Activated naive CD8-positive, alpha-beta T cell treated with anti-CD3 and anti-CD28 coated beads, Interleukin-2, amount 10 ng/mL, durations not matched to agents 7 days and 5 days (primary cell): ENCODE measurements around the gene B4GALNT4. TPM values are rescaled to one million over a fixed set of nuclear protein-coding genes. Genes with fewer than 3 reads are reported as not detected.
A peak's percentile ranks its signal among the peaks of the same experiment; 100 is the strongest.
"Not testable (repeated sequence)": the region's sequence is repeated elsewhere in the genome, so short reads cannot be mapped to it uniquely, and the experiment has no call there.

Experiments used
- ATAC-seq: fragments of 150-1000 bp; cut with Tn5 transposase; one replicate; pipeline ENCODE4 v1.10.0; 2021; ENCODE audit warnings: low read depth, moderate library complexity
- POLR2A ChIA-PET: fragments of 350-600 bp; sonication (Branson Sonifier 250); formaldehyde crosslinking; loops from one replicate; lab custom pipeline; 2021; ENCODE audit warnings: antibody characterized with exemption; lab: Charles Lee
- DNase-seq: peaks from one replicate; pipeline ENCODE4 v3.0.0; 2021
- H3K27ac Mint-ChIP-seq: one replicate; pipeline ENCODE4 v1.8.0; 2022; ENCODE audit warnings: mild to moderate bottlenecking, mixed read lengths
- H3K27me3 Mint-ChIP-seq: one replicate; pipeline ENCODE4 v1.8.0; 2022; ENCODE audit warnings: mild to moderate bottlenecking, moderate library complexity, mixed read lengths
- H3K36me3 Mint-ChIP-seq: one replicate; pipeline ENCODE4 v1.8.0; 2021; ENCODE audit warnings: mild to moderate bottlenecking, mixed read lengths
- H3K4me1 Mint-ChIP-seq: one replicate; pipeline ENCODE4 v1.8.0; 2021; ENCODE audit warnings: mixed read lengths
- H3K4me3 Mint-ChIP-seq: one replicate; pipeline ENCODE4 v1.8.0; 2022; ENCODE audit warnings: mild to moderate bottlenecking, moderate library complexity, mixed read lengths
- H3K9me3 Mint-ChIP-seq: one replicate; pipeline ENCODE4 v1.8.0; 2021; ENCODE audit warnings: mixed read lengths
- total RNA-seq, 2 experiments: library from RNA; stranded (reverse); gene quantifications; one replicate each; pipeline ENCODE4 v1.2.3, GENCODE V29; 2021

B4GALNT4 gene
- total RNA-seq, 2 experiments from 2014 or later, result 1.1 TPM

GRCh38 chr11:340539-341512 lies 28.5 kb upstream of the B4GALNT4 start:
- H3K36me3 Mint-ChIP-seq, result peaks cover 2% of the 10 kb centered on the region
- peaks cover 3% of the 10 kb centered on the region for H3K27me3 Mint-ChIP-seq
- peaks cover 21% of the 10 kb centered on the region for H3K4me1 Mint-ChIP-seq
- DNase-seq (no peak), ATAC-seq (no peak)
- H3K4me3 Mint-ChIP-seq, result no peak overlapping the region
- POLR2A ChIA-PET, result interaction anchor here (1.2 to 3.7 kb wide), 4 partner anchors 10 to 39 kb away, joined by 5 to 17 read pairs (median 10); no protein-coding TSS in a partner anchor
- H3K27ac Mint-ChIP-seq, result no peak overlapping the region
- H3K9me3 Mint-ChIP-seq, result no peaks in the 10 kb centered on the region

GRCh38 chr11:342328-342727 lies 27.0 kb upstream of the B4GALNT4 start:
- H3K27ac Mint-ChIP-seq, result no peak overlapping the region
- peaks cover 10% of the 10 kb centered on the region for H3K4me1 Mint-ChIP-seq
- POLR2A ChIA-PET, result interaction anchor here (3.7 kb wide), 1 partner anchor 13 kb away, joined by 14 read pairs; no protein-coding TSS in a partner anchor
- no peak for ATAC-seq
- peaks cover 3% of the 10 kb centered on the region for H3K27me3 Mint-ChIP-seq
- peaks cover 2% of the 10 kb centered on the region for H3K36me3 Mint-ChIP-seq
- DNase-seq, result no peak
- H3K4me3 Mint-ChIP-seq, result no peak overlapping the region
- no peaks in the 10 kb centered on the region for H3K9me3 Mint-ChIP-seq

GRCh38 chr11:344836-345578 lies 24.3 kb upstream of the B4GALNT4 start:
- ATAC-seq (no peak), DNase-seq (no peak)
- H3K4me1 Mint-ChIP-seq, result peaks cover 10% of the 10 kb centered on the region
- no peak overlapping the region for H3K27ac Mint-ChIP-seq
- no peaks in the 10 kb centered on the region for H3K9me3 Mint-ChIP-seq
- H3K27me3 Mint-ChIP-seq, result peaks cover 3% of the 10 kb centered on the region
- POLR2A ChIA-PET, result interaction anchor here (0.9 to 1.2 kb wide), 2 partner anchors 25 to 52 kb away, joined by 3 read pairs; no protein-coding TSS in a partner anchor
- no peak overlapping the region for H3K4me3 Mint-ChIP-seq
- H3K36me3 Mint-ChIP-seq, result peaks cover 2% of the 10 kb centered on the region

- POLR2A ChIA-PET, result interaction anchor here (0.7 to 1.3 kb wide), 2 partner anchors 9 to 21 kb away, joined by 3 to 4 read pairs; no protein-coding TSS in a partner anchor
- H3K4me1 Mint-ChIP-seq, result peaks cover 20% of the 10 kb centered on the region
Measured at GRCh38 chr11:346529-346928, 22.8 kb upstream of the B4GALNT4 start.

GRCh38 chr11:349270-349954 lies 19.9 kb upstream of the B4GALNT4 start:
- H3K27me3 Mint-ChIP-seq, H3K36me3 Mint-ChIP-seq, DNase-seq, ATAC-seq, H3K27ac Mint-ChIP-seq, H3K9me3 Mint-ChIP-seq, H3K4me3 Mint-ChIP-seq: not testable (repeated sequence)
- POLR2A ChIA-PET, result interaction anchor here (0.8 to 1.4 kb wide), 2 partner anchors 9 to 22 kb away, joined by 5 read pairs; no protein-coding TSS in a partner anchor
- peaks cover 32% of the 10 kb centered on the region for H3K4me1 Mint-ChIP-seq

More at GRCh38 chr11:346529-346928, 22.8 kb upstream of the B4GALNT4 start:
- H3K27ac Mint-ChIP-seq, result no peak overlapping the region
- H3K36me3 Mint-ChIP-seq, result peaks cover 2% of the 10 kb centered on the region
- H3K4me3 Mint-ChIP-seq, result no peak overlapping the region
- DNase-seq (peak; percentile 7), ATAC-seq (no peak)
- H3K9me3 Mint-ChIP-seq, result no peaks in the 10 kb centered on the region
- H3K27me3 Mint-ChIP-seq, result no peaks in the 10 kb centered on the region

GRCh38 chr11:350033-350722 lies 19.1 kb upstream of the B4GALNT4 start:
- not testable (repeated sequence) for ATAC-seq, DNase-seq, H3K36me3 Mint-ChIP-seq, H3K27me3 Mint-ChIP-seq, H3K9me3 Mint-ChIP-seq
- Mint-ChIP-seq H3K4me3 (peak overlapping the region; percentile 75), H3K4me1 (peaks cover 37% of the 10 kb centered on the region), H3K27ac (peak overlapping the region; percentile 88)
- POLR2A ChIA-PET, result interaction anchor here (1.4 kb wide), 1 partner anchor 10 kb away, joined by 5 read pairs; no protein-coding TSS in a partner anchor

GRCh38 chr11:350723-351255 lies 18.5 kb upstream of the B4GALNT4 start:
- no peaks in the 10 kb centered on the region for H3K27me3 Mint-ChIP-seq
- no peaks in the 10 kb centered on the region for H3K9me3 Mint-ChIP-seq
- POLR2A ChIA-PET, result interaction anchor here (1.4 kb wide), 1 partner anchor 10 kb away, joined by 5 read pairs; no protein-coding TSS in a partner anchor
- H3K36me3 Mint-ChIP-seq, result no peaks in the 10 kb centered on the region
- H3K4me3 Mint-ChIP-seq, result peak overlapping the region; percentile 75
- DNase-seq (no peak), ATAC-seq (peak; percentile 19)
- H3K27ac Mint-ChIP-seq, result peak overlapping the region; percentile 88
- H3K4me1 Mint-ChIP-seq, result peaks cover 38% of the 10 kb centered on the region

GRCh38 chr11:351411-351810 lies 17.9 kb upstream of the B4GALNT4 start:
- POLR2A ChIA-PET, result no interaction called here
- DNase-seq, result no peak

GRCh38 chr11:352456-353031 lies 16.8 kb upstream of the B4GALNT4 start:
- peaks cover 38% of the 10 kb centered on the region for H3K4me1 Mint-ChIP-seq
- H3K4me3 Mint-ChIP-seq, result no peak overlapping the region

More at GRCh38 chr11:351411-351810, 17.9 kb upstream of the B4GALNT4 start:
- H3K27me3 Mint-ChIP-seq, result no peaks in the 10 kb centered on the region
- no peaks in the 10 kb centered on the region for H3K36me3 Mint-ChIP-seq
- H3K9me3 Mint-ChIP-seq, result no peaks in the 10 kb centered on the region
- peak overlapping the region; percentile 75 for H3K4me3 Mint-ChIP-seq
- peaks cover 38% of the 10 kb centered on the region for H3K4me1 Mint-ChIP-seq
- no peak for ATAC-seq
- H3K27ac Mint-ChIP-seq, result no peak overlapping the region

GRCh38 chr11:353179-353873 lies 16.0 kb upstream of the B4GALNT4 start:
- H3K27me3 Mint-ChIP-seq, result no peaks in the 10 kb centered on the region
- H3K9me3 Mint-ChIP-seq, result no peaks in the 10 kb centered on the region
- POLR2A ChIA-PET, result interaction anchor here (1.1 kb wide), 1 partner anchor 27 kb away, joined by 4 read pairs; no protein-coding TSS in a partner anchor
- no peak overlapping the region for H3K27ac Mint-ChIP-seq
- DNase-seq, result peak; percentile 27
- H3K36me3 Mint-ChIP-seq, result no peaks in the 10 kb centered on the region
- peaks cover 38% of the 10 kb centered on the region for H3K4me1 Mint-ChIP-seq
- no peak for ATAC-seq
- peak overlapping the region; percentile 43 for H3K4me3 Mint-ChIP-seq

More at GRCh38 chr11:352456-353031, 16.8 kb upstream of the B4GALNT4 start:
- POLR2A ChIA-PET, result interaction anchor here (0.7 kb wide), 1 partner anchor 65 kb away, joined by 3 read pairs; no protein-coding TSS in a partner anchor
- H3K27ac Mint-ChIP-seq, result no peak overlapping the region
- no peak for ATAC-seq
- no peaks in the 10 kb centered on the region for H3K36me3 Mint-ChIP-seq
- H3K27me3 Mint-ChIP-seq, result no peaks in the 10 kb centered on the region
- DNase-seq, result no peak
- H3K9me3 Mint-ChIP-seq, result no peaks in the 10 kb centered on the region
